Kidney (tissue), 14 donors: ENCODE results near the gene STAB2. TPM values are rescaled to one million over a fixed set of nuclear protein-coding genes. Genes with fewer than 3 reads are reported as not detected.

Source experiments
- DNase-seq, 5 donors: peaks; one replicate each; pipeline ENCODE4 v3.0.0-alpha.2; 2013 to 2020
- FAIRE-seq: peaks from 2 replicates; lab custom pipeline; 2012; peaks lifted over from hg19 to GRCh38; lab: Jason Lieb, UNC
- H3K27ac ChIP-seq, 2 donors: one replicate each; pipeline ENCODE4 v1.7.0; 2013; ENCODE audit warnings: low read depth in 2 of 2, low read length in 2 of 2, inconsistent platforms in 1 of 2
- H3K27me3 ChIP-seq: one replicate; pipeline ENCODE4 v1.7.1; 2013; ENCODE audit warnings: low read length, inconsistent platforms; ENCODE audit not compliant: control insufficient read depth, insufficient read depth
- H3K36me3 ChIP-seq, 3 donors: one replicate each; pipeline versions ENCODE4 v1.7.0 to v1.7.1; 2013; ENCODE audit warnings: low read length in 3 of 3, control low read depth in 1 of 3, inconsistent platforms in 1 of 3; ENCODE audit not compliant: insufficient read depth in 3 of 3, control insufficient read depth in 2 of 3
- H3K4me1 ChIP-seq, 3 donors: one replicate each; pipeline versions ENCODE4 v1.7.0 to v1.7.1; 2013; ENCODE audit warnings: low read length in 3 of 3, inconsistent platforms in 1 of 3, low read depth in 1 of 3; ENCODE audit not compliant: control insufficient read depth in 2 of 3, insufficient read depth in 2 of 3
- H3K4me3 ChIP-seq, 3 donors: one replicate each; pipeline versions ENCODE4 v1.7.0 to v1.8.1; 2013; ENCODE audit warnings: low read length in 3 of 3, control low read depth in 1 of 3, inconsistent platforms in 1 of 3
- H3K9ac ChIP-seq, 3 donors: one replicate each; pipeline versions ENCODE4 v1.7.0 to v1.7.1; 2013; ENCODE audit warnings: low read length in 3 of 3, control low read depth in 1 of 3, inconsistent platforms in 1 of 3
- H3K9me3 ChIP-seq, 3 donors: one replicate each; pipeline versions ENCODE4 v1.7.0 to v1.7.1; 2013; ENCODE audit warnings: low read length in 3 of 3, control low read depth in 1 of 3, inconsistent platforms in 1 of 3; ENCODE audit not compliant: control insufficient read depth in 2 of 3, insufficient read depth in 1 of 3
- intact Hi-C: fragments of 100-400 bp; cut with DNase I; formaldehyde crosslinking; loops from one replicate; pipeline ENCODE4 v1.11.1; 2022
- polyA plus RNA-seq: library from polyadenylated mRNA; stranded (reverse); fragments of 350-450 nt; fragmentation: Illumina TruSeq; extraction: RNeasy Lipid Tissue Mini Kit (QIAGEN cat#74804); gene quantifications from one replicate; pipeline ENCODE4 v1.2.3, GENCODE V29; 2014; ENCODE audit warnings: low read depth, low replicate concordance; ENCODE audit not compliant: insufficient read depth
- total RNA-seq: library from RNA; stranded (reverse); fragmentation: NEBNext Ultra II Directional; extraction: Animal tissue kit (Norgen Biotek cat#: 25700); gene quantifications from one replicate; pipeline ENCODE4 v1.2.1, GENCODE V29; 2021
- TF ChIP-seq, protein P1 (sequence below): IDR thresholded peaks from 3 replicates; pipeline ENCODE4 v1.5.1; 2012; ENCODE audit warnings: mild to moderate bottlenecking, moderate library complexity, borderline replicate concordance; ENCODE audit not compliant: insufficient read depth; ENCODE audit errors: extremely low read depth
- donor health status: control.
- donor health status: control.
- donor health status: control.
- donor health status: control.
- donor health status: control.
- donor health status: DM: yes; HTN: yes; CAD: no.
- donor health status: Normal renal cell carcinoma (clear cell type).

The STAB2 gene
- total and polyA plus RNA-seq, 2 donors from 2014 or later, result 0.16 TPM; not detected in 1

DNA sequence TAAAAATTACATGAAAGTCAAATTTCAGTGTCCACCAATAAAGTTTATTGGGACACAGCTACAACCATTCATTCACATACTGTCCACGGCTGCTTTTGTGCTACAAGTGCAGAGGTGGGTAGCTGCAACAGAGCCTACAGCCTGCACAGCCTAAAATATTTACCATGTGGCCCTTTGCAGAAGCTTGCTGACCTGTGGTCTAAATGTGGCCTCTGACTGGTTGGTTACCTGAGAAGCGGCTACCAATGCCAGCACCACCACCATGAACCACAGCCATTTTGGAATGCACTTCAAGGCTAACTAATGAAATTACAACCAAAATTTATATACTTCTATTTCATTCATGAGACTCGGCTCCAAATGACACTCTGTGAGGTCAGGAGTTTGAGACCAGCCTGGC lies 195.3 kb downstream of the STAB2 start:
- H3K9ac ChIP-seq, result no peak overlapping the region

DNA sequence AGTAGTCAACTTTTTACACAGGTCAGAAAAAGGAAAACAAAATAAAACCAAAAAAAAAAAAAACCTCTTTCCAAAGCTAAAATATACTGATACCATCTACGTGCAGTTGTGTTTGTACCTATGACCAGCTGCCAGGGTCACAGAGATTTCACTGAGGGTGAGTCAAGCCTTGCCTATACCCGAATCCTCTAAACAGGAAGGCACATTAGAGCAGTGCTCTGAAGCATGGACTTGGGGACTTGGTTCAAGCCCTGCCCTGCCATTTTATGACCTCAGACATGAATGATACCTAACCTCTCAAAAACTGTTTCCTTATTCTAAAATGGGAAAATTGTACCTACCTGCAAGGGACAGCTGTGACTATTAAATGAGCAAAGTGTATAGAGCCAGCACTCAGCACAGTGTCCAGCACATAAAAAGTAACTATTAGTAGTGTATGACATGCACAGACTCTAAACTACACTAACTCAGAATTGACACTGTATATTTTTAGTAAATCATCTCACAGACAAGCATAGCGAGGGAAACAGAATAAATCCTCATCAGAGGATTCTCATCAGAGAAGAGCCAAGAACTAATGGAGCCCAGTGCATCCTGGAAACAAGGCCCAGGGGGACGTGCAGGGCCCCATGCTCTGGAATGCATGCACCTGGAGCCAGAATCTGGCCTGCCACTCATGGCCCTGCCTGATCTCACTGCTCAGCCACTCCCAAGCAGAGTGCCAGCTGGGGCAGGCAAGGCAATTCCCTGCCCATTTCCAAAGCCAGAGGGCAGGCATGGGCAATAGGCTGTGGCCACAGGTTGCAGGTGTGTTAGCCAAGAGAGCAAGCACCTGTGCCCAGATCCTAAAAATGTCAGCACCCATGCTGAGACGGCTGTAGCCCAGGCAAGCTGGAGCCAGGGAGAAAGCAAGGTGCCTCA lies 196.9 kb downstream of the STAB2 start:
- intact Hi-C loops, result no loop called here
- peaks cover 4 to 14% (median 8%) of the 10 kb centered on the region in 3 donors for H3K4me1 ChIP-seq

More for the DNA sequence above, 195.3 kb downstream of the STAB2 start:
- Histone ChIP-seq H3K27ac (no peak overlapping the region), H3K36me3 (no peaks in the 10 kb centered on the region), H3K4me3 (no peak overlapping the region), H3K27me3 (no peaks in the 10 kb centered on the region), H3K9me3 (no peaks in the 10 kb centered on the region), H3K4me1 (peaks cover 4 to 14% (median 8%) of the 10 kb centered on the region in 3 donors)
- intact Hi-C loops, result no loop called here
- TF ChIP-seq, protein P1, sequence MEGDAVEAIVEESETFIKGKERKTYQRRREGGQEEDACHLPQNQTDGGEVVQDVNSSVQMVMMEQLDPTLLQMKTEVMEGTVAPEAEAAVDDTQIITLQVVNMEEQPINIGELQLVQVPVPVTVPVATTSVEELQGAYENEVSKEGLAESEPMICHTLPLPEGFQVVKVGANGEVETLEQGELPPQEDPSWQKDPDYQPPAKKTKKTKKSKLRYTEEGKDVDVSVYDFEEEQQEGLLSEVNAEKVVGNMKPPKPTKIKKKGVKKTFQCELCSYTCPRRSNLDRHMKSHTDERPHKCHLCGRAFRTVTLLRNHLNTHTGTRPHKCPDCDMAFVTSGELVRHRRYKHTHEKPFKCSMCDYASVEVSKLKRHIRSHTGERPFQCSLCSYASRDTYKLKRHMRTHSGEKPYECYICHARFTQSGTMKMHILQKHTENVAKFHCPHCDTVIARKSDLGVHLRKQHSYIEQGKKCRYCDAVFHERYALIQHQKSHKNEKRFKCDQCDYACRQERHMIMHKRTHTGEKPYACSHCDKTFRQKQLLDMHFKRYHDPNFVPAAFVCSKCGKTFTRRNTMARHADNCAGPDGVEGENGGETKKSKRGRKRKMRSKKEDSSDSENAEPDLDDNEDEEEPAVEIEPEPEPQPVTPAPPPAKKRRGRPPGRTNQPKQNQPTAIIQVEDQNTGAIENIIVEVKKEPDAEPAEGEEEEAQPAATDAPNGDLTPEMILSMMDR, result no peak
- FAIRE-seq (no peak), DNase-seq (no peak)

DNA sequence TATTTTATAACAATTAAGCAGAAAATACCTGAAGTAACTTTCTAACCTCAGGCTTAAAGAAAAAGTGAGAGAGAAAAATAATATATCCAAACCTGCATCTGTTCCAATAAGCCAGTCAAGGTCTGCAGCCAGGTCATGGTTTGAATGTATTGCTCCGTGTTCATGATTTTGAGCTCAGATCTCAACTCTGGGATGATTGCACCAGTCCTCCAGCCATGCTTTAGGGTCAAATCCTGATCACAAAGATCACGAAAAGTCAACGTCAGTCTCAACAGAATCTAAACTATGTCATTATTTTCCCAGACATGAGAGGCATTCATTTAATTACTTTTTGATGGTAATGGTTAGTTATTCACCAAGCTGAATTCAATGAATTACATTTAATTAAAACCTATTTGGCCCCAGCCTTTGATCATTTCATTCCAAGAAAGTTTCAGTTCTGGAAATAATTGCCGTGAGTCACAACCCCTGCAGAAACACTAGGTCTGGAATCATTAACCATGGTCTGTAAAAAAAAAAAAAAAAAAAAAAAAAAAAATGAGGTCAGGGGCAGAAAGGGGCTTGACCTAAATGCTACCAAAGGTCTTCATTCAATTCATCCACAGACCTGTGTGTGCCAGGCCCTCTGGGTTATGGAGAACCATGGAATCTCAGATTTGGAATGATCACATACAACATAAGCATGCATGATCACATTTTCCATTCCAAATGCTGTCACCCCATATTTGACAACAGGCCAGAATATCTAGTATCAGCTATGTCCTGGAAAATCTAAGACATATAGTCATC lies 198.4 kb downstream of the STAB2 start:
- Histone ChIP-seq H3K4me1 (peaks cover 4 to 11% (median 8%) of the 10 kb centered on the region in 3 donors), H3K9me3 (no peaks in the 10 kb centered on the region), H3K4me3 (no peak overlapping the region), H3K27ac (peak overlapping the region in 1 of 2 donors; percentile 45), H3K27me3 (no peaks in the 10 kb centered on the region), H3K9ac (no peak overlapping the region), H3K36me3 (no peaks in the 10 kb centered on the region)
- intact Hi-C loops, result no loop called here
- peak; percentile 56 for FAIRE-seq
- TF ChIP-seq, protein P1, result no peak
- DNase-seq, result peak in 2 of 5 donors; percentile 60

More for the DNA sequence above, 196.9 kb downstream of the STAB2 start:
- no peak for FAIRE-seq
- TF ChIP-seq, protein P1, result peak; percentile 29
- Histone ChIP-seq H3K27ac (peak overlapping the region in 1 of 2 donors; percentile 50), H3K4me3 (no peak overlapping the region), H3K9me3 (no peaks in the 10 kb centered on the region), H3K36me3 (no peaks in the 10 kb centered on the region), H3K27me3 (no peaks in the 10 kb centered on the region), H3K9ac (no peak overlapping the region)
- DNase-seq, result peak in 4 of 5 donors; percentile 37 to 56 (median 44)
